H1 (cell line): ENCODE results near the gene ILDR2. TPM values are rescaled to one million over a fixed set of nuclear protein-coding genes. Genes with fewer than 3 reads are reported as not detected.

Experiments
- HDAC6 ChIP-seq: IDR thresholded peaks from one replicate; pipeline ENCODE4 v1.7.1; 2012; ENCODE audit warnings: low read depth, mild to moderate bottlenecking, inconsistent platforms, low read length, moderate library complexity
- NRF1 ChIP-seq: IDR thresholded peaks from 2 replicates; pipeline ENCODE4 v1.6.1; 2011; ENCODE audit warnings: mild to moderate bottlenecking, low read depth, low read length, improper control_type of control experiment
- POU5F1 ChIP-seq: IDR thresholded peaks from 2 replicates; pipeline ENCODE4 v1.6.1; 2011; ENCODE audit warnings: low read depth, mild to moderate bottlenecking, low read length, moderate library complexity
- SIRT6 ChIP-seq: IDR thresholded peaks from one replicate; pipeline ENCODE4 v1.7.1; 2012; ENCODE audit warnings: low read length, inconsistent platforms
- SP2 ChIP-seq: IDR thresholded peaks from 2 replicates; pipeline ENCODE4 v1.6.1; 2012; ENCODE audit warnings: mild to moderate bottlenecking, low read length, inconsistent platforms
- TAF1 ChIP-seq: IDR thresholded peaks from 2 replicates; pipeline ENCODE4 v1.6.1; 2011; ENCODE audit warnings: mild to moderate bottlenecking, low read depth, low read length
- TAF7 ChIP-seq: optimal IDR thresholded peaks from 2 replicates; pipeline ENCODE3; 2011; ENCODE audit warnings: low read depth, mild to moderate bottlenecking, inconsistent platforms, low read length, moderate library complexity, borderline replicate concordance
- YY1 ChIP-seq: IDR thresholded peaks from 2 replicates; pipeline ENCODE4 v1.6.1; 2011; ENCODE audit warnings: low read depth, mild to moderate bottlenecking, low read length
- ZNF274 ChIP-seq: IDR thresholded peaks from 2 replicates; pipeline ENCODE4 v1.7.0; 2012; ENCODE audit warnings: low read length, borderline replicate concordance; ENCODE audit errors: extremely low read depth
- polyA plus RNA-seq, 7 experiments: library from polyadenylated mRNA; depleted of rRNA in 3 of 7; stranded (reverse) in 5 of 7; unstranded in 2 of 7; fragments of >200 nt in 5 of 7; fragments of 200-250 nt in 2 of 7; gene quantifications; 1 replicate in 5 of 7; 2 replicates in 1 of 7; 4 replicates in 1 of 7; pipeline versions ENCODE4 v1.2.1 to v1.2.3, GENCODE V29; 2011 to 2013; ENCODE audit warnings: missing spikeins in 2 of 7, mixed read lengths in 2 of 7
- total RNA-seq: library from RNA; stranded (reverse); fragmentation: NEBNext Ultra II Directional; extraction: Animal tissue kit (Norgen Biotek cat#: 25700); gene quantifications from 2 replicates; pipeline ENCODE4 v1.2.1, GENCODE V29; 2021
- TF ChIP-seq, protein P1 (sequence below): fragments of 300-600 bp; sonication (generic); IDR thresholded peaks from 2 replicates; pipeline ENCODE4 v1.7.1; 2012; ENCODE audit warnings: low read length, moderate library complexity, mild to moderate bottlenecking, inconsistent platforms; ENCODE audit not compliant: insufficient replicate concordance

ILDR2 gene
- total and polyA plus RNA-seq, 2 of the 8 experiments (the other 6 are each of a cell fraction or from before 2014, with no cell fraction given): 0.85 to 0.86 TPM

DNA sequence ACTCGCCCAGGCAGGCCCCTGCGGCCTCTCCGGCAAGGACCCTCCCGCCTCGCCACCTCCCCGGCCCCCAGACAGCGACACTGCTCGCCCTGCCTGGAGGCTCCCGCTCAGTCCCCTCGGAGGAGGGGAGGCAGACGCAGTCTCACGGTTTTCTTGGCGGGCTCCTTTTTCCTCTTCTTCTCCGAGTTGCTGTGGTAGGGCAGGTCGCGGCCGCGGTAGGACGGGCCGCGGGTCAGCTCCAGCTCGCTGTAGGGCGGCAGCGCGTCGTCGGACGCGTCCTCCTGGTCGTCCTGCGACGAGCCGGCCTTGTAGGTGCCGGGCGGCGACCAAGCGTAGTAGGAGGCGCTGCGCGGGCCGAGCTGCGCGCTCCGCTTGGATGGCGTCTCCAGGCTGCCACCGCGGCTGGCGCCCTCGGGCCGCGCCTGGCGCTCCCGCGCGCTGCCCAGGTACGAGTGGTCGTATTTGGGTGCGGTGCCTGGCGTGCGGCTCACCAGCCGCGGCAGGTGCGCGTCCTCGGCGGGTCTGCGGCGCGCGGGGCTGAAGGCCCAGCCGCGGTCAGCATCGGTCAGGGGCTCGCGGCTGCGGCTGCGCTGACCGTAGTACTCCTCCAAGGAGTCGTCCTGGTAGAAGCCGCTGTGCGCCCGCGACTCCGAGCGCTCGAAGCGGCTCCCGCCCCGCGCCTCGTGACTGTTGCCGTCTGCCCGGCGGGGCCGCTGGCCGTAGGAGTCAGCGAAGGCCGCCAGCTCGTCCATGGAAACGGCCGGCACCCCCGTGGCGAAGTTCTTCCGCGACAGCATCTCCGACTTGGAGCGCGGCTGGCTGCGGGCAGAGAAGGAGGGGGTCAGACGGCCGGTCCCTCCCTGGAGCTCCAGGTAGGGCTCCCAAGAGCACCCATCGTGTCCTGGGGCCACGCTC, 54.5 kb downstream of the ILDR2 start (continued):
- TF ChIP-seq, protein P1, sequence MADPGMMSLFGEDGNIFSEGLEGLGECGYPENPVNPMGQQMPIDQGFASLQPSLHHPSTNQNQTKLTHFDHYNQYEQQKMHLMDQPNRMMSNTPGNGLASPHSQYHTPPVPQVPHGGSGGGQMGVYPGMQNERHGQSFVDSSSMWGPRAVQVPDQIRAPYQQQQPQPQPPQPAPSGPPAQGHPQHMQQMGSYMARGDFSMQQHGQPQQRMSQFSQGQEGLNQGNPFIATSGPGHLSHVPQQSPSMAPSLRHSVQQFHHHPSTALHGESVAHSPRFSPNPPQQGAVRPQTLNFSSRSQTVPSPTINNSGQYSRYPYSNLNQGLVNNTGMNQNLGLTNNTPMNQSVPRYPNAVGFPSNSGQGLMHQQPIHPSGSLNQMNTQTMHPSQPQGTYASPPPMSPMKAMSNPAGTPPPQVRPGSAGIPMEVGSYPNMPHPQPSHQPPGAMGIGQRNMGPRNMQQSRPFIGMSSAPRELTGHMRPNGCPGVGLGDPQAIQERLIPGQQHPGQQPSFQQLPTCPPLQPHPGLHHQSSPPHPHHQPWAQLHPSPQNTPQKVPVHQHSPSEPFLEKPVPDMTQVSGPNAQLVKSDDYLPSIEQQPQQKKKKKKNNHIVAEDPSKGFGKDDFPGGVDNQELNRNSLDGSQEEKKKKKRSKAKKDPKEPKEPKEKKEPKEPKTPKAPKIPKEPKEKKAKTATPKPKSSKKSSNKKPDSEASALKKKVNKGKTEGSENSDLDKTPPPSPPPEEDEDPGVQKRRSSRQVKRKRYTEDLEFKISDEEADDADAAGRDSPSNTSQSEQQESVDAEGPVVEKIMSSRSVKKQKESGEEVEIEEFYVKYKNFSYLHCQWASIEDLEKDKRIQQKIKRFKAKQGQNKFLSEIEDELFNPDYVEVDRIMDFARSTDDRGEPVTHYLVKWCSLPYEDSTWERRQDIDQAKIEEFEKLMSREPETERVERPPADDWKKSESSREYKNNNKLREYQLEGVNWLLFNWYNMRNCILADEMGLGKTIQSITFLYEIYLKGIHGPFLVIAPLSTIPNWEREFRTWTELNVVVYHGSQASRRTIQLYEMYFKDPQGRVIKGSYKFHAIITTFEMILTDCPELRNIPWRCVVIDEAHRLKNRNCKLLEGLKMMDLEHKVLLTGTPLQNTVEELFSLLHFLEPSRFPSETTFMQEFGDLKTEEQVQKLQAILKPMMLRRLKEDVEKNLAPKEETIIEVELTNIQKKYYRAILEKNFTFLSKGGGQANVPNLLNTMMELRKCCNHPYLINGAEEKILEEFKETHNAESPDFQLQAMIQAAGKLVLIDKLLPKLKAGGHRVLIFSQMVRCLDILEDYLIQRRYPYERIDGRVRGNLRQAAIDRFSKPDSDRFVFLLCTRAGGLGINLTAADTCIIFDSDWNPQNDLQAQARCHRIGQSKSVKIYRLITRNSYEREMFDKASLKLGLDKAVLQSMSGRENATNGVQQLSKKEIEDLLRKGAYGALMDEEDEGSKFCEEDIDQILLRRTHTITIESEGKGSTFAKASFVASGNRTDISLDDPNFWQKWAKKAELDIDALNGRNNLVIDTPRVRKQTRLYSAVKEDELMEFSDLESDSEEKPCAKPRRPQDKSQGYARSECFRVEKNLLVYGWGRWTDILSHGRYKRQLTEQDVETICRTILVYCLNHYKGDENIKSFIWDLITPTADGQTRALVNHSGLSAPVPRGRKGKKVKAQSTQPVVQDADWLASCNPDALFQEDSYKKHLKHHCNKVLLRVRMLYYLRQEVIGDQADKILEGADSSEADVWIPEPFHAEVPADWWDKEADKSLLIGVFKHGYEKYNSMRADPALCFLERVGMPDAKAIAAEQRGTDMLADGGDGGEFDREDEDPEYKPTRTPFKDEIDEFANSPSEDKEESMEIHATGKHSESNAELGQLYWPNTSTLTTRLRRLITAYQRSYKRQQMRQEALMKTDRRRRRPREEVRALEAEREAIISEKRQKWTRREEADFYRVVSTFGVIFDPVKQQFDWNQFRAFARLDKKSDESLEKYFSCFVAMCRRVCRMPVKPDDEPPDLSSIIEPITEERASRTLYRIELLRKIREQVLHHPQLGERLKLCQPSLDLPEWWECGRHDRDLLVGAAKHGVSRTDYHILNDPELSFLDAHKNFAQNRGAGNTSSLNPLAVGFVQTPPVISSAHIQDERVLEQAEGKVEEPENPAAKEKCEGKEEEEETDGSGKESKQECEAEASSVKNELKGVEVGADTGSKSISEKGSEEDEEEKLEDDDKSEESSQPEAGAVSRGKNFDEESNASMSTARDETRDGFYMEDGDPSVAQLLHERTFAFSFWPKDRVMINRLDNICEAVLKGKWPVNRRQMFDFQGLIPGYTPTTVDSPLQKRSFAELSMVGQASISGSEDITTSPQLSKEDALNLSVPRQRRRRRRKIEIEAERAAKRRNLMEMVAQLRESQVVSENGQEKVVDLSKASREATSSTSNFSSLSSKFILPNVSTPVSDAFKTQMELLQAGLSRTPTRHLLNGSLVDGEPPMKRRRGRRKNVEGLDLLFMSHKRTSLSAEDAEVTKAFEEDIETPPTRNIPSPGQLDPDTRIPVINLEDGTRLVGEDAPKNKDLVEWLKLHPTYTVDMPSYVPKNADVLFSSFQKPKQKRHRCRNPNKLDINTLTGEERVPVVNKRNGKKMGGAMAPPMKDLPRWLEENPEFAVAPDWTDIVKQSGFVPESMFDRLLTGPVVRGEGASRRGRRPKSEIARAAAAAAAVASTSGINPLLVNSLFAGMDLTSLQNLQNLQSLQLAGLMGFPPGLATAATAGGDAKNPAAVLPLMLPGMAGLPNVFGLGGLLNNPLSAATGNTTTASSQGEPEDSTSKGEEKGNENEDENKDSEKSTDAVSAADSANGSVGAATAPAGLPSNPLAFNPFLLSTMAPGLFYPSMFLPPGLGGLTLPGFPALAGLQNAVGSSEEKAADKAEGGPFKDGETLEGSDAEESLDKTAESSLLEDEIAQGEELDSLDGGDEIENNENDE: no peak
- no peak for TF ChIP-seq SIRT6
- TF ChIP-seq POU5F1: no peak
- no peak for TF ChIP-seq TAF7
- TF ChIP-seq SP2: no peak
- TF ChIP-seq TAF1: 0 out of 2 replicates have a peak, but pooled peaks have one; percentile 9
- no peak for TF ChIP-seq ZNF274
- no peak for TF ChIP-seq HDAC6
- 0 out of 2 replicates have a peak, but pooled peaks have one; percentile 22 for TF ChIP-seq NRF1
- TF ChIP-seq YY1: 0 out of 2 replicates have a peak, but pooled peaks have one; percentile 7
